Measurements from ENCODE around the gene ZNF845. TPM values are rescaled to one million over a fixed set of nuclear protein-coding genes. Genes with fewer than 3 reads are reported as not detected.
A peak's percentile ranks its signal among the peaks of the same experiment; 100 is the strongest.
"Not testable (repeated sequence)": the region's sequence is repeated elsewhere in the genome, so short reads cannot be mapped to it uniquely, and the experiment has no call there.

Gene ZNF845
- total RNA-seq, 2 donors from 2014 or later = 6.5 to 7.8 TPM

- peak; percentile 23 for DNase-seq (ENCODE audit: low spot score)
- Histone ChIP-seq H3K27ac (peak overlapping the region; percentile 58 to 73), H3K9me3 (no peaks in the 10 kb centered on the region), H3K36me3 (no peaks in the 10 kb centered on the region), H3K4me1 (replicated peaks) (no peaks in the 10 kb centered on the region), H3K27me3 (replicated peaks; ENCODE audit: insufficient read depth) (no peaks in the 10 kb centered on the region), H3K4me3 (peak overlapping the region; percentile 55 to 61)
- intact Hi-C loops (cut with DNase I) = loop anchor here (5.0 to 10.0 kb wide), 2 partner anchors 76 to 138 kb away; partner anchors contain the start of genes VN1R2 and ZNF665
- TF ChIP-seq POLR2A (IDR thresholded peaks at IDR 0.05) = no peak
- no peak for TF ChIP-seq CTCF (IDR thresholded peaks at IDR 0.05)
- no peak for TF ChIP-seq POLR2AphosphoS5 (IDR thresholded peaks at IDR 0.05)
- WGBS = under 1% methylated on average over 14 of the region's 14 CpGs
Measured at GRCh38 chr19:53333066-53333462, 485 bp upstream of the ZNF845 start.

- H3K4me3 ChIP-seq; H3K27ac ChIP-seq; H3K27me3 ChIP-seq (replicated peaks; ENCODE audit: insufficient read depth); DNase-seq (ENCODE audit: low spot score); H3K36me3 ChIP-seq; H3K9me3 ChIP-seq; H3K4me1 ChIP-seq (replicated peaks); intact Hi-C loops (cut with DNase I): not testable (repeated sequence)
- 95% methylated on average over 4 of the region's 4 CpGs for WGBS
Measured at GRCh38 chr19:53344403-53344802, 10.9 kb downstream of the ZNF845 start.

GRCh38 chr19:53355739-53356138 lies 22.2 kb downstream of the ZNF845 start:
- peaks cover 4 to 13% of the 10 kb centered on the region in 2 donors for H3K36me3 ChIP-seq
- no peaks in the 10 kb centered on the region for H3K4me1 ChIP-seq (replicated peaks)
- no peak overlapping the region for H3K27ac ChIP-seq
- no peaks in the 10 kb centered on the region for H3K27me3 ChIP-seq (replicated peaks; ENCODE audit: insufficient read depth)
- no peak overlapping the region for H3K4me3 ChIP-seq
- TF ChIP-seq POLR2AphosphoS5 (IDR thresholded peaks at IDR 0.05) = no peak
- no peak for TF ChIP-seq CTCF (IDR thresholded peaks at IDR 0.05)
- no peak for TF ChIP-seq POLR2A (IDR thresholded peaks at IDR 0.05)
- H3K9me3 ChIP-seq = no peaks in the 10 kb centered on the region
- intact Hi-C loops (cut with DNase I) = no loop called here
- DNase-seq (ENCODE audit: low spot score) = no peak
- WGBS = 100% methylated on average over 1 of the region's 1 CpG

GRCh38 chr19:53357821-53358581 lies 24.5 kb downstream of the ZNF845 start:
- TF ChIP-seq POLR2AphosphoS5 (IDR thresholded peaks at IDR 0.05) (no peak), POLR2A (IDR thresholded peaks at IDR 0.05) (no peak), CTCF (IDR thresholded peaks at IDR 0.05) (no peak)
- WGBS = 64% methylated on average over 35 of the region's 35 CpGs
- no peak overlapping the region for H3K27ac ChIP-seq
- H3K9me3 ChIP-seq = no peaks in the 10 kb centered on the region
- H3K4me3 ChIP-seq = no peak overlapping the region
- DNase-seq (ENCODE audit: low spot score) = no peak
- H3K27me3 ChIP-seq (replicated peaks; ENCODE audit: insufficient read depth) = no peaks in the 10 kb centered on the region
- no peaks in the 10 kb centered on the region for H3K4me1 ChIP-seq (replicated peaks)
- H3K36me3 ChIP-seq = no peaks in the 10 kb centered on the region
- intact Hi-C loops (cut with DNase I) = no loop called here

- H3K27ac ChIP-seq; H3K27me3 ChIP-seq (replicated peaks; ENCODE audit: insufficient read depth); H3K4me3 ChIP-seq; H3K9me3 ChIP-seq; DNase-seq (ENCODE audit: low spot score); H3K4me1 ChIP-seq (replicated peaks); H3K36me3 ChIP-seq: not testable (repeated sequence)
- 93% methylated on average over 10 of the region's 10 CpGs for WGBS
- intact Hi-C loops (cut with DNase I) = loop anchor here (5.0 kb wide), 1 partner anchor 163 kb away; no protein-coding TSS in a partner anchor
Measured at GRCh38 chr19:53360056-53360455, 26.5 kb downstream of the ZNF845 start.
